ENCODE results near the gene TUBGCP2.

TUBGCP2 gene

GRCh38 chr10:133231244-133231945, 77.3 kb downstream of the TUBGCP2 start:
- TF ChIP-seq CTCF (IDR thresholded peaks at IDR 0.05; ENCODE audit: low read depth, low read length, missing control alignments): no peak
- no peak overlapping the region for H3K4me3 ChIP-seq (ENCODE audit: low read depth, low read length)
- no peak for DNase-seq (ENCODE audit: low read depth)

GRCh38 chr10:133230387-133231195, 78.1 kb downstream of the TUBGCP2 start:
- no peak for TF ChIP-seq CTCF (IDR thresholded peaks at IDR 0.05; ENCODE audit: low read depth, low read length, missing control alignments)
- no peak overlapping the region for H3K4me3 ChIP-seq (ENCODE audit: low read depth, low read length)
- no peak for DNase-seq (ENCODE audit: low read depth)

GRCh38 chr10:133230044-133230361, 78.7 kb downstream of the TUBGCP2 start, which contains the start of gene UTF1:
Gene UTF1 (plus strand): TSS chr10:133230217. CDS start chr10:133230289, 72 bp downstream.
- no peak within 1 kb of the TSS for H3K4me3 ChIP-seq (ENCODE audit: low read depth, low read length)
- TF ChIP-seq CTCF (IDR thresholded peaks at IDR 0.05; ENCODE audit: low read depth, low read length, missing control alignments): no peak

GRCh38 chr10:133229265-133230043, 79.2 kb downstream of the TUBGCP2 start:
- H3K4me3 ChIP-seq (ENCODE audit: low read depth, low read length): no peak overlapping the region
- TF ChIP-seq CTCF (IDR thresholded peaks at IDR 0.05; ENCODE audit: low read depth, low read length, missing control alignments): no peak
- DNase-seq (ENCODE audit: low read depth): no peak

More at GRCh38 chr10:133230044-133230361, 78.7 kb downstream of the TUBGCP2 start, which contains the start of gene UTF1:
- DNase-seq (ENCODE audit: low read depth): no peak
